Measurements from ENCODE around the gene YKT6.
"Not testable (repeated sequence)": the region's sequence is repeated elsewhere in the genome, so short reads cannot be mapped to it uniquely, and the experiment has no call there.

YKT6 gene

DNA sequence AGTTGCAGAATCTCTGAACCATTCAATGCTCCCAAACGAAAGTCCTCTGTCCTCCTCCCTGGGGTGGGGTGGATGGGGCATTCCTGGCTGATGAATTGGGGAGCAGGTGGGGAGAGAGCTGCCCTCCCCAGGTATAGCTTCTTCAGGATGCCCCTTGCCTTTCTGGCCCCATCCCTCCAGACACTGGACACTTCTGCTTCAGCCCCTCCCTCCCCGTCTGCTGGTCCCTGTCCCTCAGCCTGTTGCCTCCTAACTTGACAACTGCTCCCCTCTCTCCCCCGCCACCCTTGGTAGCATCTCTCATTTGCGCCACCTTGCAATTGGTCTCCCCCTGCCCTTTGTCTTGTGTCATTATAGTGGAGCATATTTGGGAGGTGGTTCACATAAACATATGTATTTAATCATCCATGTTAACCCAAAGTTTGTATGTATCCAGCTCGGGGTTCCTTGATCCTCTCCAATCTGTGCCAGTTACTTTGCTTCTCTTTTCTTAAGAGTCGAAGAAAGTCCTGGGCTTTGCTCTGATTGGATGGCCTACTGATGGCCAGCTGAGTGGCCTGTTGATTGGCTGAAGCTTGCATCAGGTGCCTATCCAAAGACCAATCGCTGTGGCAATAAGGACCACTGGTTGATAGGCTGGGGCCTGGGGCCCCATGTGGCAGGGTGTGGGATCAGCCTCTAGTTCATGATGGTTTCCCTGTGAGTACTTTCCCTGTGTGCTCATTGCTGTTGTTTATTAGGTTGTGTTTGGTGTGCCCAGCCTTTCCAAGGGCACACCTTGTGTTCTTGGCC lies 7.6 kb upstream of the YKT6 start:
- no peak for DNase-seq (ENCODE audit: low read depth)

DNA sequence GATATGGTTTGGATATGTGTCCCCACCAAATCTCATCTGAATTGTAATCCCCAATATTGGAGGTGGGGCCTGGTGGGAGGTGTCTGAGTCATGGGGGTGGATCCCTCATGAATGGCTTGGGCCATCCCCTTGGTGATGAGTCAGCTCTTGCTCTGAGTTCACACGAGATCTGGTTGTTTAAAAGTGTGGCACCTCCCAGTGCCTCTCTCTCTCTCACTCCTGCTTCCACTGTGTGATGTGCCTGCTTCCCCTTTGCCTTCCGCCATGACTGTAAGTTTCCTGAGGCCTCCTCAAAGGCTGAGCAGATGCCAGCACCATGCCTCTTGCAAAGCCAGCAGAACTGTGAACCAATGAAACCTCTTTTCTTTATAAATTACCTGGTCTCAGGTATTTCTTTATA lies 6.7 kb upstream of the YKT6 start:
- DNase-seq (ENCODE audit: low read depth), result no peak

DNA sequence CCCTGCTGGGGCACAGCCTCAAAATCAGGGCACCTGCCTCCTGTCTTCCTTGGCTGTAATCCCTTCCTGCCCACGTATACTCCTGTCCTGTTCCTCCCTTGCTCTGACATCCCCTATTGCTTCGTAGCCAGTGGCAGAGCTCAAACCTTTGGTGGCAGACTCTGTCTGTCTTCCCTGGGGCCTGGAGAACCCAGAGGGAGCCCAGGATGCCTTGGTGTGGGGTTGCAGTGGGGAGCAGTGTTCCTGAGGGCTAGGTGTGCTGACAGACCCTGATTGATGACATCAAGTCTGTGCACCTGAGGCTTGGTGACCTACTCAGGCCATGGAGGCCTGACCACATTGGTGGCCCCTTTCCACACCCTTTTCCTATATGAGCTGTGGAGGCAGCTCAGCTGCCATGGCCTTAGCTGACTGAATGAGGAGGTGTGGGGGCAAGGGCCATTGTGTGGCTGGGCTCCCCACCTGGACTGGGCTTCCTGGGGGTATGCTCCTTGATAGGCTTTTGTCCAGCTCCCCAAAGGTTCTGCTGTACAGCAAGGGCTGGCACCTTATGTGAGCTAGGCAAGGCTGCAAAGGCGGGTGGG lies 6.1 kb upstream of the YKT6 start:
- DNase-seq (ENCODE audit: low read depth), result no peak

DNA sequence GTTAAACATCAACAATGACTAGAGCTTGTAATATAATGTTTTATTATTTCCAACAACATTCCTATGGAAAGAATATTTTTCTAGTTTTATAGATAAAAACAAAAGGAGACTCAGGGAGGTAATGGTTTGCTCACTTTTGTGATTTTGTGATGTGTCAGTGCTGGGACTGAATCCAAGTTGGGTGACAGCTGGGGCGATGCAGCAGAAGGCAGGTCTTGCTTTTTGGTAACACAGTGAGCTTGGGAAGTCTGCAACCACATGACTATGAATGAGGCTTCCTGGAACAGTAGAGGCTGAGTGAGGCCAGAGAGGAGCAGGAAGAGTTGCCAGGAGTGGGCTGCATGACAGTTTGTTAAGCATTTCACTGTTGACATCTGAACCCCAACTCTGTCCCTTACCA lies 4.9 kb upstream of the YKT6 start:
- DNase-seq (ENCODE audit: low read depth), result no peak

DNA sequence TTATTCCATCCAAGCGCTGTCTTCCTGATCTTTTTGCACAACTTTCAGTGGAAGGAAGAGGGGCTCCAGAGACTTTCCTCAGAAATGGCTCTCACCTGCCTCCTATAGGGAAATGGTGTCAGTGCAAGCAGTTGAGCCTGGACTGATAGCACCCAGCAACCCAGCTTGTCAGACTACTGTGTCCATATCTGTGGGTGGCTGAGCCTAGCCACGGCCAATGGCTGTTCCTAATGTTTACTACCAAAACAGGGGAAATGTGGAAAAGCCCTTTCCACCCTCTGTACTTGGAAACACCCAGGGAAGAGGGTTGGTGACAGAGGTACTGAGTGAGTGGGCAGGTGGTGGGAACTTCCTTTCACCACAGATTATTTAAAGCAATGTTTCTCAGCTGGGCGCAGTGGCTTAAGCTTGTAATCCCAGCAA lies 4.3 kb upstream of the YKT6 start:
- no peak for DNase-seq (ENCODE audit: low read depth)

DNA sequence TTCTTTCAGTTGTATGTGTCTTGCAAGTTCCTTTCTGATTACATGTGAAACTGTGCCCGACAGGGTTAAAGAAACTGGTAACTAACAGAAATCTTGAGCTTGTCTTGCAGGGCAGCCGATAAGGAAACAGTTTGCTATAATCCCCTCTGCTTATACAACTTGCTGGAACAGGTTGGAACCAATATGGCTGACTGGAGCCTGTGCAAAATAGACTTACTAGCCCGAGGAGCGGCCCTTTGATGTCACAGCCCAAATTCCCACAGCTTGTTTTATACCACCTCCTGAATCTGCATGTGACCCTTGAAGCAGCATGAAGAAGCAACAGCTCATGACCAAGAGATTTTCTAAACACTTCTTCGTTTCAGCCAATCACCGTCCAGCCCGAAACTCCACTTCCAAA lies 3.3 kb upstream of the YKT6 start:
- no peak for DNase-seq (ENCODE audit: low read depth)

DNA sequence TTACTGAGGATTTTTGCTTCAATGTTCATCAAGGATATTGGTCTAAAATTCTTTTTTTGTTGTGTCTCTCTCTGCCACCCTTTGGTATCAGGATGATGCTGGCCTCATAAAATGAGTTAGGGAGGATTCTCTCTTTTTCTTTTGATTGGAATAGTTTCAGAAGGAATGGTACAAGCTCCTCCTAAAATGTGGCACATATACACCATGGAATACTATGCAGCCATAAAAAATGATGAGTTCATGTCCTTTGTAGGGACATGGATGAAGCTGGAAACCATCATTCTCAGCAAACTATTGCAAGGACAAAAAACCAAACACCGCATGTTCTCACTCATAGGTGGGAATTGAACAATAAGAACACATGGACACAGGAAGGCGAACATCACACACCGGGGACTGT lies 615 bp upstream of the YKT6 start:
- DNase-seq (ENCODE audit: low read depth), result not testable (repeated sequence)

DNA sequence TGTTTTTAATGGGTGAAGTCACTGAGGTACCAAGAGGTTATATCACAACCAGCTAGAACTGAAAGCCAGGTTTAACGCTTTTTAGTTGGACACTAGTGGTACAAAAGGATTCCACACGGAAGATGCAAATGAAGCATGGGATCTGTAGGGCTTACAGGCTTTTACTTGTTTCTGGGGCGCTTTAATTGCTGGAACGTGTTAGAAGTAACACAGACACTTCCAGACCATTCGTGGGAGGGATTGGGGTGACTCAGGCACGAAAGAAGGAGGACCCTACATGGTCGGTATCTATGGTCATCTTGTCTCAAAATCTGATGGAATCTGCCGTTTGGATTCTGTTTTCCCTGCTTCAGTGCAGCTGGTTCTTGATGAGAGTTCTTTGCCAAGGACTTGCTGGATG lies 1.0 kb downstream of the YKT6 start:
- DNase-seq (ENCODE audit: low read depth), result no peak

DNA sequence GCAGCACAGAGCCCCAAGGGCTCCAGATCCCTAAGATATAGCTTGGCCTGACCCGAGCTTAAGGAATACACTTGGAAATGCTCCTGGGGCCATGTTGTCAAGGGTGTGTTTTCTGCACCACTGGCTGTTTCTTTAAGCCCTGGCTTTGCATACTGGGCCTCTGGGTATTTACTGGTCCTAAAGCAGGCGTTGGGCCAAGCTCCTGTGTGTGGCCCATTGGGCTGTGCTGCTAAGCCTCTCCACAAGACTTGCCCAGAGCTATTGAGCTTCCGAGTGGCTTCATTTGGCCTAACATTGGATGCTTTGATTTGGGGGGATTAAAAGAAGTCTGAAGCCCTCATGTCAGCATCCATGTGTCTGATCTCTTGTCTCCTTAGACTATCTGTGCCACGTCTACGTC lies 5.2 kb downstream of the YKT6 start:
- no peak for DNase-seq (ENCODE audit: low read depth)

DNA sequence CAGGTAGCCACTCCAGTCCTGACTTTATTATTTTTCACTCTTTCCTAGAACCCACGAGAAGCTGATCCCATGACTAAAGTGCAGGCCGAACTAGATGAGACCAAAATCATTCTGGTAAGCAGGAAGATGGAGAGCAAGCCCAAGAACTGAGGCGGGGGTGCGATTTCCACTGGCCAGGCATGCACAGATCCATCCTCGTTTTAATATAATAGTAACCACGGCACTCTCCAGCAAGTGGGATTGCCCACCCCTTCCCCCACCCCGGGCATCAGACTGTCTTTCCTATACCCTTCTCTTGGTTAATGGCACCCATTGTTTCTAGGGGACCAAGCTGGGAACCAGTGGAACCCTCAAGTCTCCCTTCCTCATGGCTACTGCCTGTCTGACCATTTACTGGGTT lies 7.3 kb downstream of the YKT6 start:
- no peak for DNase-seq (ENCODE audit: low read depth)

DNA sequence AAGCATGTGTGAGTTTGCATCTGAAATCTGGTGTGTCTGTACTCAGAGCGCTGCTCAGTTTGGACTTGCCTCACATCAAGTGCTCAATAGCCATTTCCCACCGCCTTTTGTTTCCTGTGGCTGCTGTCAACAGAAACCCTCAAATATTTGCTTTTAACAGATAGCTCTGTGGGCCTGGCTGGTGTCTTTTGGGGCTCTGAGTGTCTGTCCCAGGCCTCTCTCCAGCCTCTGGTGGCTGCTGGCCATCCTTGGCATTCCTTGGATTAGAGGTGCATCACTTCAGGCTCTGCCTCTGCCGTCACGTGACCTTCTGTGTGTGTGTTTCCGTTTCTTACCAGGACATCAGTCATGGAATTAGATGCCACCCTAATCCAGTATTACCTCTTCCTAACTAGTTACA lies 9.3 kb downstream of the YKT6 start:
- DNase-seq (ENCODE audit: low read depth), result no peak

DNA sequence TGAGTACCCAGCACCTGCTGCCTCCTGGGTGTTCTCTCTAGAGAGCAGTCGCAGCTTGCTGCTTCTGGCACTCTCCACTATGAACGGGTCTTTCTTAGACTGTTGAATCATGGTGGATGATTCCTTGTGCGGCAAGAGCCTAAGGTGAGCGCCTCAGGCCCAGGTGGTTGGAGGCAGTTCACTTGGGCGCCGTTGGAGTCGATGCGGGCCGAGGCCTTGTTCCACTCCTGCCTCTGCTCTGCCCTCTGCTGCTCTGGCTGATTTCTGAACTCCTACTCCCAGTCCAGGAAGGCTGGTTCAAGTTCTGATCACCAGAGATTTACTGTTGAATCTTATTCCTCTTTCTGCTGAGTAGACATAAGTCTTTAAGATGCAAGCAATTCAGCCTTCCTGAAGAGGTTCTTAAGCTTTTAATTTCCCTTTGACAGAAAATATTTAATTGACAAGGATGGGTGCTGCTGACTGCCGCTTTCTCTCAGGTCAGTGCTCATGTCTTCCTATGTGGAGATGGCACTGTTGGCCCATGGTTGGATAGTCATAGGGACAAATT lies 10.4 kb downstream of the YKT6 start:
- DNase-seq (ENCODE audit: low read depth), result no peak

DNA sequence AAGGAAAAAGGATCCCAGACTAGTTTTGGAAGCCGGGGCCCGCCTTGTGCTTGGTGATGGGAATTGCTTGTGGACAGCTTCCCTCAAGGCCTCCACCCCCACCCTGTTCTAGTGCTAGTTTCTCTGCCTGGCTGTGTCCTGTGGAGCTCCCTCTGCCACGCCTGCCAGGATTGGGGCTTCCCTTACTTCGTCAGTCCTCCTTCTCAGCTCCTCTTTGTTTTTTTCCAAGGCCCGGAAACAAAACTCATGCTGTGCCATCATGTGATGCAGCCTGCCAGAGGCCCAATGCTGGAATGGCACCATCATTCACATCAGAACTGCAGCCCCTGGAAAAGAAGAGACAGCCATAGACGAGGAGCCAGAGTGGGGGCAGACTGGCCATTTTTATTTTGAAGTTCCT lies 11.2 kb downstream of the YKT6 start:
- no peak for DNase-seq (ENCODE audit: low read depth)

DNA sequence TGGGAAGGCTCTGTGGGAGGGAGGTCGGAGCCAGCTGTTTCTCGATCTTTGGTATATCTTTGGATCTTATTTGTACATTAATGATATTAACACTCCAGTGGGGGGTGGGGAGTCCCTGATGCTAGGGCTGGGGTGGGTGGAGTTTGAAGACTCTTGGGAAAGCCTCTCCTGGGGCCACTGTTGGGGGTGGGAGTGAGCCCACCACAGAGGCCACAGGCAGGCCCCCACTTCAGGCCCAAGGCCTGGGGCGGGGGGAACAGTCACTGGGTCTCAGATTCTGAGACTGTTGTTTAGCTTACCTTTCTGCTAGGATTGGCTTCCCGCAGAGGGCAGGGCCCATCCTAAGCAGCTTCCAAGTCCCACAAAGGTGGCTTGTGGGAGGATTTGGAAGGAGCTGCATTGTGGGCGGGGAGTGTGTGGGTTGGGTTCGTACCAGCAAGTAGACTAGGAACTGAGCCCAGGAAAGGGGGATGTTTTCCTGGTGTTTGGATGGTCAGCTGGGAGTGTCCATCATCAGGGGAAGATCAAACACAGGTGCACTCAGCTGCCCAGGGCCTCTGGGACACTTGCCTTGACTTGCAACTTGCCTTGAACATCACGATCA lies 11.9 kb downstream of the YKT6 start:
- no peak for DNase-seq (ENCODE audit: low read depth)

DNA sequence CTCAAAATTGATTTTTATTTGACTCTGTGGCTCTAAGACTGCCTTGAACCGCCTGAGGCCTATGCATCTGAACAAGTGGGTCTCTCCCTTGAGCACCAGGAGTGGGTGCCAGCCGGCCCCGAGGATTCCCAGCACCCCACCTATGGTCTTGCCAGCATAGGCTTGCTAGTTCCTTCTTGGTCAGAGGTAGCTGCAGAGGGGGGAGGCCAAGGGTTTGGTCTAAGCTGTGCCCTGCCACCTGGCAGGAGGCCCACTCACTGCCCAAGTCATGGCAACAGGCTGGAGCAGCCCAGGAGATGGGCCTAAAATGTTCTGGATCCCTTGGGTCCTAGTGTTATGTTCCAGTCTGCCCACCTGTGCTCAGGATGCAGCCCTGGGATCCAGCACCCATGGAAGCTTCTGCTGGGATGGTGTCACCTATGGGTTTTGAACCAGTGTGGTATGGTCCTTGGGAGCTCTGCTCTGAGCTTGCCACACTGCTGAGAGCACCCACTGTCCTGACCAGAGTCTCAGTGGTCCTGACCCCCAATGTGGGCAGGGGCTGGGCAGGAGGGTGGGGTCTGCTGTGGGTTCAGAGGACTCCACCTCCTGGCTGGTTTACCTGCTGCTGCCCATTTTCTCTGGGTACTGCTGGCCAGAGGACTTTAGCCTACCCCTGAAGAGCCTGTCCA lies 12.6 kb downstream of the YKT6 start:
- DNase-seq (ENCODE audit: low read depth), result no peak

DNA sequence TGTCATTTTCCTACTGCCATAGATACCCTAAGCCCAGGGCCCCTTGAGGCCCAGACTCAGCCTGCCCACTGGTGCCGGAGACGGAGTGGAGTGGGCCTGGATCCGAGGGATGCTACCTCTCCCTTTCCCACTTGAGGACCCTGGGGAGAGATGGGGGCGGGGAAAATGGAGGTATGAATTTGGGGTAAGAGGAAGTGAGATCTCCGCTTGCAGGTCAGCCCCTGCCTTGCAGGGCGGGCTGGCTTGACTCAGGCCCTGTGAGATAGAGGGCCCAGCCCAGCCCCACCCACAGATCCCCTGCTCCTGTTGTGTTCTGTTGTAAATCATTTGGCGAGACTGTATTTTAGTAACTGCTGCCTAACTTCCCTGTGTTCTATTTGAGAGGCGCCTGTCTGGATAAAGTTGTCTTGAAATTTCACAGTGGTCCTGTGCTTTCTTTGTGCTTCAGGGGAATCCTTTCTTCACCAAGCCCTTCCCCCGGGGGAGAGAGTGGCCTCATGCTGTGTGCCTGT lies 13.2 kb downstream of the YKT6 start:
- no peak for DNase-seq (ENCODE audit: low read depth)

DNA sequence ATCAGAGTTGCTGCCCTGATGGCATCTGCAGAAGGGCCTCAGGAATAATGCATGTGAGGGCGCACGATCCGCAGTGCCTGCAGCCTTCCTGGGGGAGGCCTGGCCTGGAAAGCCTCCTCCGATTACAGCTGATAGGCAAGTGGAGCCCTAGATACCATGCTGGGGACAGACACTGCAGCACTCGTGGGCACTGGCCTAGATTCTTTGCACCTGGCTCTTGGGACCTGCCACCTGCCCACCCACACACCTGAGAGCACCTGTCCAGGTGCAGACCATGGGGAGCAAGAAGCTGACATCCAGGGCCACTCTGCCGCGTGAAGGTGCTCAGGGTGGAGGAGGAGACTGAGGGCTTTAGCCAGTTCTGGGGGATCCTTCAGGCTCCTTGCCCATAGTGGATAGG lies 14.8 kb downstream of the YKT6 start:
- no peak for DNase-seq (ENCODE audit: low read depth)

DNA sequence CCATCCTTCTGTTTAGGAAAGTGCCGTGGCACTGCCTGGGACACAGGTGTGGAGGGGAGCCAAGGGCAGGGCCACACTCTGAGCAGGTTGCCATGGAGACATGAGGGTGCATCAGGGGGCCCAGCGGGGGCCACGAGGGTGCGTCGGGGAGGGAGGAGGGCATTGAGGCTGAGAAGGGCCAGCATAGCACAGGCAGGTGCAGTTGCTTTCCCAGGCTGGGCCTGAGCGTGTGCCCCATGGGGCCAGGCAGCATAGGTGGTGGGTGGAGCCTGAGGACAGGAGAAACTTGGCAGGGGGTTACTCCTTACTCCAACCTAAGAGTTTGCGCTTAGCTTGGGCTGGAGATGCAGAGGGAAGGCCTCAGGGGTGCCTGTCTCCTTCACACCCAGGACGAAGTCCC lies 15.2 kb downstream of the YKT6 start:
- DNase-seq (ENCODE audit: low read depth), result no peak

DNA sequence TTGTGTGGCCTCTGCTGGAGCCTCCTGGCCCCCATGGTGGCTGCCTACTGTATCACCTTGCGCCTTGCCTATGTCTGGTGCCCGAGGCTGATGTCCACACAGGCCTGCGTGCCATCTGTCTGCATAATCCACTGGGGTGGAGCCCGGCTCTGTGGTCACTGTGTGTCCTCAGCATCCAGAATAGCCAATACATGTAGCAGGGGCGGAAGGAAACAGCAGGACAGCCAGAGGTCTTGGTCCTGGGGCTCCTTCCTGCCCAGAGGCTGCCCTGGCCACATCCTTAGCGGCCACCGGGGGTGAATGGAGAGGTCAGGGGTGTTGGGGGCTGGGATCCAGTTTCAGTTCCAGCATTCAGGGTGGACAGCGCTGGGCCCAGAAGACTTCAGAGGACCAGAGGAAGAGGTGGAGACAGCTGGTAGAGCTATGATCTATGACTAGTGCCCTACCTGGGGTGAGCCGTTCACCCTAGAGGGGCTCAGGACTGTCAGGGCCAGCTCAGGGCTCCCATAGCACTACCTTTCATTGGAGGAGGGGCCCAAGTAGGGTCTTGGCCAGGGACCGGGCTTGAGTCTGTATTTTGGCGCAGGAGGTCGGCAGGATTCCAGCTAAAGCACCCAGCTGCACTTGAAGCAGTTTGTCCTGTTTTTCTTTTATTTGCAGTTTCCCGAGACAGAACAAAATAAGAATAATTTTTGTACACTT lies 15.9 kb downstream of the YKT6 start:
- no peak for DNase-seq (ENCODE audit: low read depth)

DNA sequence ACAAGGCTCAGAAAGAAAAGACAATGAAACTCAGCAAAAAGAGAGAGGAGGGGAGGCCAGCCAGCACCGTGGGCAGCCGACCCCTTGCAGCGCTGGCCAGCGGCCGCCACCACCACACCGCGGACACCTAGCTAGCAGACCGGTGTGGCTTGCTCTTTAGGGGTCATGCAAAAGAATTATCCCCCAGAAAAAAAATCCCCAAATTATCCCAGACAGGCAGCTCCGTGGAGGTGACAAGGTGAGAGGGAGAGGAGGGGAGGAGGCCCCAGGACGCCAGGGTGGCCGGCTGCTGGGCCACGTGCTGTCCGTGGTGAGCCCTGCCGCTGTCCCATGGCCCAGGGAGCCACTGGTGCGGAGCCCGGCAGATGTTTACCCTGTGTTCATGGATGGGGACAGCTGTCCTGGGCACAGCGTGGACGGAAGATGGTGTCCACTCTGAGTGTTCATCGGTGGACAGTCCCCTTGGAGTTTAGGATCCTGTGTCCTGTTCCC lies 16.5 kb downstream of the YKT6 start:
- DNase-seq (ENCODE audit: low read depth), result no peak

DNA sequence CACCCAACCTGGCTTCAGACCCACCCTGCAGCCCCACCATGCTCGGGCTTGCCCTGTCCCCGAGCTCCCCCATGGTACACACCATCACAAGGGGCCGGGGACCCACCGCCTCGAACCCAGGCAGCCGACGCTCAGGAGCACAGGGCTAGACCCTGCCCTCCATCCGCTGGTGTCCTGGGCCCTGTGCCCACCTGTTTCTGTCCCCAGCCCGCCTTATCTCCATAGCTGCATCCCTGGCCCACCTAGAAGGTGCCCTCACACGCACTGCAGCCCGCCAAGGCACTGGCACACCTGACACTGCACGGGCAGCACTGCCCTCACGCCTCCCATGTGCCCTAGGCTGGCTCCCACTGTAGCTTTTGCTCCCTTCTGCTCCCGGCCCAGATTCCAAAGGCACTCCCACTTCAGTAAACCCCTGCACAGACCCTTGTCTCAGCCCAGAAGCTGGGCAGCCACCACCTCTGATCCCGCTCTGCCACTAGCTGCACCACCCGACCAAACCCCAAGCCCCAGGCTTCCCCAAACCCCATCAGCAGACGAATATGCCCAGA lies 17.1 kb downstream of the YKT6 start:
- no peak for DNase-seq (ENCODE audit: low read depth)
